BJ (cell line): Measurements from ENCODE around the gene MPPED1. TPM values are rescaled to one million over a fixed set of nuclear protein-coding genes. Genes with fewer than 3 reads are reported as not detected.

ENCODE experiments used
- CTCF ChIA-PET: fragments of 350-600 bp; formaldehyde crosslinking; extraction: SDS; loops from one replicate; lab custom pipeline; 2021; ENCODE audit warnings: antibody characterized with exemption, inconsistent platforms; lab: Yijun Ruan, JAX
- POLR2A ChIA-PET: fragments of 300-600 bp; sonication (Branson Sonifier 250); formaldehyde crosslinking; extraction: SDS; loops from one replicate; lab custom pipeline; 2021; ENCODE audit warnings: antibody characterized with exemption; lab: Charles Lee
- DNase-seq: peaks from one replicate; pipeline ENCODE4 v3.0.0-alpha.2; 2011; ENCODE audit warnings: low read depth
- H3K27me3 ChIP-seq: 2 replicates; pipeline ENCODE4 v1.6.0; 2011; ENCODE audit warnings: low read length; ENCODE audit not compliant: control insufficient read depth, insufficient read depth
- H3K36me3 ChIP-seq: 2 replicates; pipeline ENCODE4 v1.5.1; 2011; ENCODE audit warnings: low read length; ENCODE audit not compliant: control insufficient read depth, insufficient read depth
- H3K4me3 ChIP-seq: 2 replicates; pipeline ENCODE4 v1.5.1; 2011; ENCODE audit warnings: low read depth, mild to moderate bottlenecking, control low read depth, low read length
- polyA plus RNA-seq: library from polyadenylated mRNA; depleted of rRNA; stranded (reverse); fragments of >200 nt; gene quantifications from 2 replicates; pipeline ENCODE4 v1.2.3, GENCODE V29; 2011
- TF ChIP-seq, protein P1 (sequence below): IDR thresholded peaks from 2 replicates; pipeline ENCODE4 v1.5.1; 2011; ENCODE audit warnings: low read depth, mild to moderate bottlenecking, control low read depth, inconsistent platforms, low read length, moderate library complexity; ENCODE audit not compliant: insufficient read depth

Gene MPPED1
- polyA plus RNA-seq, 1 experiment, result not detected

- no peaks in the 10 kb centered on the region for H3K27me3 ChIP-seq
- H3K4me3 ChIP-seq, result no peak overlapping the region
- TF ChIP-seq, protein P1, sequence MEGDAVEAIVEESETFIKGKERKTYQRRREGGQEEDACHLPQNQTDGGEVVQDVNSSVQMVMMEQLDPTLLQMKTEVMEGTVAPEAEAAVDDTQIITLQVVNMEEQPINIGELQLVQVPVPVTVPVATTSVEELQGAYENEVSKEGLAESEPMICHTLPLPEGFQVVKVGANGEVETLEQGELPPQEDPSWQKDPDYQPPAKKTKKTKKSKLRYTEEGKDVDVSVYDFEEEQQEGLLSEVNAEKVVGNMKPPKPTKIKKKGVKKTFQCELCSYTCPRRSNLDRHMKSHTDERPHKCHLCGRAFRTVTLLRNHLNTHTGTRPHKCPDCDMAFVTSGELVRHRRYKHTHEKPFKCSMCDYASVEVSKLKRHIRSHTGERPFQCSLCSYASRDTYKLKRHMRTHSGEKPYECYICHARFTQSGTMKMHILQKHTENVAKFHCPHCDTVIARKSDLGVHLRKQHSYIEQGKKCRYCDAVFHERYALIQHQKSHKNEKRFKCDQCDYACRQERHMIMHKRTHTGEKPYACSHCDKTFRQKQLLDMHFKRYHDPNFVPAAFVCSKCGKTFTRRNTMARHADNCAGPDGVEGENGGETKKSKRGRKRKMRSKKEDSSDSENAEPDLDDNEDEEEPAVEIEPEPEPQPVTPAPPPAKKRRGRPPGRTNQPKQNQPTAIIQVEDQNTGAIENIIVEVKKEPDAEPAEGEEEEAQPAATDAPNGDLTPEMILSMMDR, result no peak
- H3K36me3 ChIP-seq, result no peaks in the 10 kb centered on the region
- no peak for DNase-seq
- POLR2A ChIA-PET, result no interaction called here
- CTCF ChIA-PET, result no interaction called here
Observed at GRCh38 chr22:43476751-43477725, 65.2 kb downstream of the MPPED1 start.

DNA sequence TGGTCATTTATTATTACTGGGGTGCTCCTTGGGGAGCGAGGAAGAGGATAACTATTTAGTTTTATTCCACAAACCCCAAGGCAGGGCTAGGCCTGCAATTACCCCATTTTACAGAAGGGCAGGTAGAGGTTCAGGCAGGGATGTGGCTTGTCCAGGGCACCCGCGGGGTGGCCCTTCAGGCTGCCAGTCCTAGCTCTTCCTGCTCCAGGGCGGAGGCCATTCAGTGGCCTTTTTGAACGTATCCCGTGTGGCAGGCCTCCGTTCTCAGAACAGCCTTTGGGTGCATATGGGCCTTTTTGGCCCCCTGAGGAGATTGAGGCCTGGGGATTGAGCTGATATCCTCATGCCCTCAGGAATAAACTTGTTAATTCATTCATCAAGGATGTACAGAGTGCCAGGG, 66.2 kb downstream of the MPPED1 start:
- CTCF ChIA-PET, result no interaction called here
- no peaks in the 10 kb centered on the region for H3K36me3 ChIP-seq
- TF ChIP-seq, protein P1, result no peak
- POLR2A ChIA-PET, result no interaction called here
- no peak overlapping the region for H3K4me3 ChIP-seq
- no peaks in the 10 kb centered on the region for H3K27me3 ChIP-seq
- DNase-seq, result no peak

DNA sequence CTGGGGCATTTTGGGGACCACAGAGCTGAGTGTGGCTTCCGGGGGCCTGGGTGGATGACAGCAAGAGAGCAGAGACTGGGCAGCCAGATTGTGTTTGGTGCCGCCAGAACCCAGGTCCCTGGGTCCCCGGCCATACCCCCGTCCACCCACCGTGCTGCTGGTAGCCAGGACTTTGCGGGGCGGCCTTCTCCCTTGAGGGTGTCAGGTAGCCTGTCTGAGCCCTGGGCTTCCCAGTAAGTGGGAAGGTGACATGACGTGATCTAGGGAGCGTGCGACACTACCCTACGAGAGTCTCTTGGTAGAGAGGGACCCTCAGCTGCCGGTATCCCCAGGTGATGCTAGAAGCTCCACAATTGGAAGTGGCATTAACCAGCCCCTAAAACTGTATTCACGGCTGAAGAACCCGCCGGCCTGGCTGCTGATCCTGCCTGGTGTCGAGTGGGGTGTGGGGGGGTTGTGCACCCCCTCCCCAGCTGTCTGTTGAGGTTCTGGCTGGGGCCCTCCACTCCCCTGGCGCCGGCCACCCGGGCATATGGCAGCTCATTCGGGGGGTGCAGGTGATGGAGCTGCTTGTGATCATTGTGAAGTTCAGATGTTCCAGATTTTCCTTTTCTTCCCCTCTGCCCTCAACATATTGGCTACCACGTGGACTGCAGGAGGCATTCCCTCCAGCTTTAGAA, 66.9 kb downstream of the MPPED1 start:
- ChIA-PET POLR2A (no interaction called here), CTCF (no interaction called here)
- Histone ChIP-seq H3K4me3 (no peak overlapping the region), H3K36me3 (no peaks in the 10 kb centered on the region), H3K27me3 (no peaks in the 10 kb centered on the region)
- no peak for DNase-seq
- TF ChIP-seq, protein P1, result no peak

GRCh38 chr22:43479301-43479950, 67.6 kb downstream of the MPPED1 start:
- H3K36me3 ChIP-seq, result no peaks in the 10 kb centered on the region
- H3K27me3 ChIP-seq, result no peaks in the 10 kb centered on the region
- CTCF ChIA-PET, result no interaction called here
- TF ChIP-seq, protein P1, result no peak
- no peak overlapping the region for H3K4me3 ChIP-seq
- POLR2A ChIA-PET, result interaction anchor here (0.6 kb wide), 1 partner anchor 109 kb away, joined by 3 read pairs; no protein-coding TSS in a partner anchor
- no peak for DNase-seq
